ENCODE measurements around the gene WDSUB1.

- TF ChIP-seq CTCF (IDR thresholded peaks at IDR 0.05) (no peak), POLR2AphosphoS5 (IDR thresholded peaks at IDR 0.05; ENCODE audit: low read depth, low read length) (no peak)
These were observed at the start of gene WDSUB1 for GRCh38 chr2:159285929-159286708.
